Fibroblast of lung (primary cell): ENCODE data around the gene TGFB1I1.

Experiments used
- CTCF ChIP-seq, 2 donors: IDR thresholded peaks in 1 of 2; conservative IDR thresholded peaks in 1 of 2; 1 replicate in 1 of 2; 2 replicates in 1 of 2; pipeline ENCODE4 v1.5.1; 2011 to 2012; ENCODE audit warnings: low read length in 2 of 2, control low read depth in 1 of 2, inconsistent platforms in 1 of 2, low read depth in 1 of 2, mild to moderate bottlenecking in 1 of 2
- EZH2 ChIP-seq: IDR thresholded peaks from 2 replicates; pipeline ENCODE4 v1.5.1; 2012; ENCODE audit warnings: low read length, control low read depth, mild to moderate bottlenecking; ENCODE audit errors: missing control alignments

- TF ChIP-seq CTCF (conservative IDR thresholded peaks at IDR 0.05 in 1 of 2, IDR thresholded peaks at IDR 0.05 in 1 of 2; ENCODE audit: low read depth in 1 of 2, low read length in 2 of 2) (no peak), EZH2 (no peak)
These were observed 7.6 kb upstream of the TGFB1I1 start for GRCh38 chr16:31464348-31464769.
